GM18951 (cell line): ENCODE results near the gene CTDSPL2.

Experiments used
- POLR2A ChIP-seq: IDR thresholded peaks from 4 replicates; pipeline ENCODE4 v1.6.1; 2011; ENCODE audit warnings: mild to moderate bottlenecking; ENCODE audit not compliant: insufficient read length, insufficient read depth; ENCODE audit errors: extremely low read depth
- in situ Hi-C: fragments of 300-500 bp; cut with MboI; formaldehyde crosslinking; loops from one replicate; pipeline ENCODE4 v1.12.0; 2022; ENCODE audit warnings: low sequenced_read_pairs, mixed read lengths, inconsistent platforms; ENCODE audit not compliant: unreplicated experiment

Gene CTDSPL2

DNA sequence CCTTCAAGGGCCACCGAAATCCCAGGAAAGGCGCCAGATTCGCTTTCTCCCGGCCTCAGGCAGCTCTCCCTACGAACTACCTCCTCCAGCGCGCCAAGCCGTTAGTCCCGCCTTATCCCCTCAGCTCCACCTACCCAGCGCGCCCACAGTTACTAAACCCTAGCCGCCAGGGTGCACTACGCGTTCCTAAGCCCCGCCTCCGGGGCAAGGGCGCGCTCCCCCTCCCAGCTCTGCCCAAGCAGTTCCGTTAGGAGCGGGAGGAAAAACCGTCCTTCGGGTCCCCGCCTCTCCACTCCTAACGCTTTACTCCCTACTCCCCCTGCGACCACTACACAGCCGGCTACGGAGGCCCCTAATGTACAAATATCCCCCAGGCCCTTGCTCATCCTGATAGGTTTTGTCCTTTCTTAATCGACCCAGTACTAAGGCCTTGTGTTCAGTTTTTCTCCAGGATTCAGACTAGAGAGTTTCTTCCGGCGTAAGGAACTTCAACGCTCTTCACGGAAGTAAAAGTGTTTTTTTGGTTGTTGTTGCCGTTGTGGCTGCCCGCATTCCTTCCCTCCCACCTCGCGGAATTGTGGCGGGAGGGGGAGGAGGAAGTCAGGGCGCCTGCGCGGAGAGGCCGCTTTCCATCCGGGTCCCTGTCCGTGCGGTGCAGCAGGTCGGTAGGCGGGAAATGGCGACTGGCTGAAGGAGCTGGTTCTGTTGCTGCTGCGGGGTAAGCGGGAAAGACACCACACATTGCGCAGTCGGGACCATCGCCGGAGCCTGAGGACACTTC lies at the start of gene CTDSPL2:
Gene CTDSPL2 (plus strand): TSS at position 655 of the 781 bp plus-strand sequence. CDS start 31,386 bp downstream, outside the sequence.
- in situ Hi-C loops = no loop called here

DNA sequence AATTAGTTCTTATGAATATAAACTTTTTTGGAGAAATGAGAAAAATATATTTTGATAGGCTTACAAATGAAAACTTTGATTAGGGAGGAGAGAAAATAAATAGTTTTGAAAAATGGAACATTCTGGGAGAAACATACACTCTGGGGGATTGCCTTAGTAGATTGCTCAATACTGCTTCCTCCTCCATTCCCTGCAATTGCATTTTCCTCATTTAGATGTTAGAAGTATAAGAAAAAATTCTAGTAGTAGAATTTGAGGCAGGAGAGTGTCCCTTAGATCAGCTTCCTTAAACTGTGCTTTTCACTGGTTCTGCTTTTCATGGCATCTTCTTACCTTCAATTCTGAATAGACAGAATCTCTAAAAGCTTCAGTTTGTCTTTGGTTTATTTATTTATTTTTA lies 46.2 kb upstream of the CTDSPL2 start:
- TF ChIP-seq POLR2A = no peak
- in situ Hi-C loops = no loop called here

More for the DNA sequence above, at the start of gene CTDSPL2:
- TF ChIP-seq POLR2A = peak; percentile 84

GRCh38 chr15:44385344-44385942 lies 42.0 kb upstream of the CTDSPL2 start:
- TF ChIP-seq POLR2A = no peak
- in situ Hi-C loops = no loop called here

- in situ Hi-C loops = no loop called here
- no peak for TF ChIP-seq POLR2A
Measured at GRCh38 chr15:44394062-44394461, 33.4 kb upstream of the CTDSPL2 start.

- no peak for TF ChIP-seq POLR2A
- in situ Hi-C loops = no loop called here
Measured at GRCh38 chr15:44394562-44394961, 32.9 kb upstream of the CTDSPL2 start.

DNA sequence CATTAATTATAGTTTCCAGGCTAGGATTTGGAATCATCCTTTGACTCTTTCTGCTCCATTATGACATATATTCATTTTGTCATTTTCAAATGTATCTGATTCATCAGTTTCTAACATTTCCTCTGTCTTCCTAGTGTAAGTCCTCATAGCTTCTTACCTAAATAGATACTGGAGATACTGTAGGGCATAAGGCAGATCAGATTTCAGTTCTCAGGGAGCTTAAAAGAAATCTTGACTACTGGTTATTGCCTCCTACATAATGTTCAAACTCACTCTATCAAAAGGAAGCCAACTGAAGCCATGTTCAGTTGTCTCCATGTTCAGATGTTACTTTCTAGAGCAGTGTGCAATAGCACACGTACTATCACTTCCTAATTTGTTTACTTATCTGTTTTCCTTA lies 29.6 kb upstream of the CTDSPL2 start:
- in situ Hi-C loops = no loop called here
- TF ChIP-seq POLR2A = no peak

- in situ Hi-C loops = no loop called here
Measured at GRCh38 chr15:44414001-44414400, 13.4 kb upstream of the CTDSPL2 start.

DNA sequence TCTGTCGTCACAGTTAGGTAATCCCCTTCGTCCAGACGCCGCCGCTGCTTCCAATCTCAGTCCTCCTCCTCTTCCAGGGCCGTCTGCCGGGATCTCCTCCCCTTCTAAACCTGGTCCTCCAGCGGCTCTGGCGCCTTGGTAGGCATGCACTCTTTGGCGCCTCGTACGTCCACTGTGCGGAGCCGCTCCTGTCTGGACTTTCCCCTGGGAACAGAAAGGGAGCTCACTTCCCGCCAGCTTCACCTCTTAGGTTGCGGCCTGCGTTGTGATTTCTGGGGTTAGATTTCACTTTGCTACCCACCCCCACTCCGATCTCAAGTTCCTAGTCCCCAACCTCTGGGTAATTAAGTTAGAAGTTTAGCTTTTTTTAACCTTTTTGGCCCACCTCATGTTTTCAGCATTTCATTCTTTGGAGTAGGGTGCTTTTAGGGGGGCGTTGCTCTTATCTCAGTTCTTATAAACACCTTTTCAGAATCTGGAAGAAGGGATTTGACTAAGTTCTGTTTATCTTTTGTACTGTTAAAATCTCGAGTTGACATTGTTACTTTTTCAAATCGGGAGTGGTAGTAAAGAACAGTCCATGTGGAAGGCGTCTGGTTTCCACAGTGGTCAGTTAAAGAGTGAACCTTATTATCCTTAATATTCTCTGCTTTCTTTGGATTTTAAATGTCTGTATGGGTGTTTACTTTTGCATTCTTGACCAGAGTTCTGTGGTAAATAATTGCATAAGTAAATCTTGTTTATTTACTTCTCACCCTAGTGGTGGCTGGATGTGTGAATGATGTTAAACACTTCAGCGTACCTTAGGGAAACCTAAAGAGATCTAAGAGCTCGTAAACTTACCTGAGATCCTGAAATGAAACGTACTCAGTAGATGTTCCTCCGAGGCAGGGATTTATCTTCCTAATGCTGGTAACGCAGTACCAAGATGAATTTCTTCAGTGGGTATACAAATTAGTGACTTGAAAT lies 611 bp downstream of the CTDSPL2 start:
- TF ChIP-seq POLR2A = no peak

More at GRCh38 chr15:44414001-44414400, 13.4 kb upstream of the CTDSPL2 start:
- no peak for TF ChIP-seq POLR2A

GRCh38 chr15:44435893-44436667 lies 8.7 kb downstream of the CTDSPL2 start:
- TF ChIP-seq POLR2A = no peak
- in situ Hi-C loops = no loop called here

More for the DNA sequence above, 611 bp downstream of the CTDSPL2 start:
- in situ Hi-C loops = no loop called here

- TF ChIP-seq POLR2A = no peak
- in situ Hi-C loops = no loop called here
Measured at GRCh38 chr15:44438402-44438801, 11.0 kb downstream of the CTDSPL2 start.

- no peak for TF ChIP-seq POLR2A
- in situ Hi-C loops = no loop called here
Measured at GRCh38 chr15:44441095-44441501, 13.7 kb downstream of the CTDSPL2 start.

- in situ Hi-C loops = no loop called here
- no peak for TF ChIP-seq POLR2A
Measured at GRCh38 chr15:44443515-44443914, 16.1 kb downstream of the CTDSPL2 start.
